Fibroblast of lung (primary cell): ENCODE results near the gene ZNF324B. TPM values are rescaled to one million over a fixed set of nuclear protein-coding genes. Genes with fewer than 3 reads are reported as not detected.
"Not testable (repeated sequence)": the region's sequence is repeated elsewhere in the genome, so short reads cannot be mapped to it uniquely, and the experiment has no call there.

Source experiments
- DNase-seq, 2 donors: peaks; one replicate each; pipeline versions ENCODE4 v3.0.0 to v3.0.0-alpha.2; 2010; ENCODE audit warnings: low read depth in 2 of 2
- H2AFZ ChIP-seq: 2 replicates; pipeline ENCODE4 v1.5.1; 2012; ENCODE audit warnings: low read length, control low read depth, inconsistent platforms
- H3K27ac ChIP-seq: 2 replicates; pipeline ENCODE4 v1.5.1; 2011; ENCODE audit warnings: low read length, control low read depth; ENCODE audit not compliant: insufficient read depth
- H3K27me3 ChIP-seq: 2 replicates; pipeline ENCODE4 v1.5.1; 2011; ENCODE audit warnings: mild to moderate bottlenecking, low read length; ENCODE audit not compliant: control insufficient read depth, insufficient read depth
- H3K36me3 ChIP-seq: 2 replicates; pipeline ENCODE4 v1.5.1; 2011; ENCODE audit warnings: low read length; ENCODE audit not compliant: control insufficient read depth, insufficient read depth
- H3K4me1 ChIP-seq: 2 replicates; pipeline ENCODE4 v1.5.1; 2011; ENCODE audit warnings: low read length; ENCODE audit not compliant: control insufficient read depth, insufficient read depth; ENCODE audit errors: extremely low read depth
- H3K4me2 ChIP-seq: 2 replicates; pipeline ENCODE4 v1.5.1; 2011; ENCODE audit warnings: low read length, control low read depth; ENCODE audit not compliant: insufficient read depth; ENCODE audit errors: extremely low read depth
- H3K4me3 ChIP-seq, 4 experiments: fragments of 200-600 bp in 1 of 4; sonication (generic) in 1 of 4; replicated peaks in 1 of 4; 2 replicates each; pipeline ENCODE4 v1.5.1; 2011 to 2016; ENCODE audit warnings: low read length in 4 of 4, low read depth in 3 of 4, mild to moderate bottlenecking in 3 of 4, control low read depth in 2 of 4, inconsistent platforms in 1 of 4, mixed read lengths in 1 of 4; ENCODE audit not compliant: insufficient read depth in 1 of 4; ENCODE audit errors: control extremely low read depth in 1 of 4
- H3K79me2 ChIP-seq: 2 replicates; pipeline ENCODE4 v1.5.1; 2012; ENCODE audit warnings: mild to moderate bottlenecking, low read length, inconsistent platforms; ENCODE audit not compliant: control insufficient read depth, insufficient read depth
- H3K9ac ChIP-seq: 2 replicates; pipeline ENCODE4 v1.5.1; 2011; ENCODE audit warnings: mild to moderate bottlenecking, low read length, control low read depth; ENCODE audit not compliant: insufficient read depth
- H3K9me3 ChIP-seq: 2 replicates; pipeline ENCODE4 v1.5.1; 2012; ENCODE audit warnings: low read depth, low read length; ENCODE audit not compliant: control insufficient read depth, insufficient read depth
- H4K20me1 ChIP-seq: 2 replicates; pipeline ENCODE4 v1.5.1; 2011; ENCODE audit warnings: low read length; ENCODE audit not compliant: control insufficient read depth, insufficient read depth; ENCODE audit errors: extremely low read depth
- CTCF ChIP-seq, 2 donors: IDR thresholded peaks in 1 of 2; conservative IDR thresholded peaks in 1 of 2; 1 replicate in 1 of 2; 2 replicates in 1 of 2; pipeline ENCODE4 v1.5.1; 2011 to 2012; ENCODE audit warnings: low read length in 2 of 2, control low read depth in 1 of 2, inconsistent platforms in 1 of 2, low read depth in 1 of 2, mild to moderate bottlenecking in 1 of 2
- EZH2 ChIP-seq: IDR thresholded peaks from 2 replicates; pipeline ENCODE4 v1.5.1; 2012; ENCODE audit warnings: low read length, control low read depth, mild to moderate bottlenecking; ENCODE audit errors: missing control alignments
- polyA plus RNA-seq, 2 donors: library from polyadenylated mRNA; depleted of rRNA in 1 of 2; stranded (reverse) in 1 of 2; unstranded in 1 of 2; fragments of >200 nt; gene quantifications; 2 replicates each; pipeline ENCODE4 v1.2.1, GENCODE V29; 2011 to 2012; ENCODE audit warnings: missing spikeins in 1 of 2
- total RNA-seq: library from RNA; depleted of rRNA; stranded (reverse); fragments of >200 nt; gene quantifications from 2 replicates; pipeline ENCODE4 v1.2.1, GENCODE V29; 2014

Gene ZNF324B
- total and polyA plus RNA-seq, 2 donors (not counting 1 experiment from before 2014, with no cell fraction given) = 2.1 to 8.9 TPM

GRCh38 chr19:58483776-58484175, 32.4 kb downstream of the ZNF324B start:
- H4K20me1 ChIP-seq = no peaks in the 10 kb centered on the region
- no peak for DNase-seq
- H3K4me2 ChIP-seq = no peak overlapping the region
- no peak overlapping the region for H2AFZ ChIP-seq
- H3K9ac ChIP-seq = no peak overlapping the region
- no peaks in the 10 kb centered on the region for H3K27me3 ChIP-seq
- no peaks in the 10 kb centered on the region for H3K9me3 ChIP-seq
- no peaks in the 10 kb centered on the region for H3K4me1 ChIP-seq
- TF ChIP-seq CTCF (conservative IDR thresholded peaks at IDR 0.05 in 1 of 2, IDR thresholded peaks at IDR 0.05 in 1 of 2; ENCODE audit: low read depth in 1 of 2, low read length in 2 of 2) (no peak), EZH2 (no peak)
- no peaks in the 10 kb centered on the region for H3K79me2 ChIP-seq
- H3K27ac ChIP-seq = no peak overlapping the region
- peaks cover 4% of the 10 kb centered on the region for H3K36me3 ChIP-seq
- no peak overlapping the region for H3K4me3 ChIP-seq

- H3K4me3 ChIP-seq, H3K9ac ChIP-seq, H4K20me1 ChIP-seq, H2AFZ ChIP-seq, H3K27ac ChIP-seq, H3K9me3 ChIP-seq, H3K4me1 ChIP-seq, DNase-seq, H3K4me2 ChIP-seq, H3K79me2 ChIP-seq, H3K36me3 ChIP-seq, H3K27me3 ChIP-seq: not testable (repeated sequence)
Measured at GRCh38 chr19:58484349-58484748, 32.9 kb downstream of the ZNF324B start.

GRCh38 chr19:58491393-58491792, 40.0 kb downstream of the ZNF324B start:
- TF ChIP-seq CTCF (conservative IDR thresholded peaks at IDR 0.05 in 1 of 2, IDR thresholded peaks at IDR 0.05 in 1 of 2; ENCODE audit: low read depth in 1 of 2, low read length in 2 of 2) (no peak), EZH2 (no peak)
- Histone ChIP-seq H3K9me3 (no peaks in the 10 kb centered on the region), H4K20me1 (no peaks in the 10 kb centered on the region)

More at GRCh38 chr19:58491393-58491792, 40.0 kb downstream of the ZNF324B start:
- no peaks in the 10 kb centered on the region for H3K36me3 ChIP-seq
- H3K79me2 ChIP-seq = no peaks in the 10 kb centered on the region
- no peaks in the 10 kb centered on the region for H3K27me3 ChIP-seq
- H3K4me3 ChIP-seq = no peak overlapping the region
- H2AFZ ChIP-seq = no peak overlapping the region
- DNase-seq = no peak
- no peak overlapping the region for H3K9ac ChIP-seq
- no peak overlapping the region for H3K4me2 ChIP-seq
- H3K27ac ChIP-seq = no peak overlapping the region
- no peaks in the 10 kb centered on the region for H3K4me1 ChIP-seq
